Measurements from ENCODE around the gene TAS2R16.

Gene TAS2R16

GRCh38 chr7:122951006-122951405, 44.5 kb downstream of the TAS2R16 start:
- no peak overlapping the region for H3K4me3 ChIP-seq (ENCODE audit: low read length, poor library complexity, severe bottlenecking)
- H3K79me2 ChIP-seq (ENCODE audit: insufficient read depth, low read length): no peaks in the 10 kb centered on the region
- H4K20me1 ChIP-seq (ENCODE audit: insufficient read depth, low read length, poor library complexity, severe bottlenecking): no peaks in the 10 kb centered on the region
- H3K9ac ChIP-seq (ENCODE audit: low read depth, low read length, poor library complexity, severe bottlenecking): no peak overlapping the region
- H3K36me3 ChIP-seq (ENCODE audit: insufficient read depth, low read length): no peaks in the 10 kb centered on the region
- H3K27me3 ChIP-seq (ENCODE audit: insufficient read depth, low read length, poor library complexity, severe bottlenecking): no peaks in the 10 kb centered on the region
- H2AFZ ChIP-seq (ENCODE audit: low read length): no peak overlapping the region
- H3K4me1 ChIP-seq (ENCODE audit: insufficient read depth, low read length, poor library complexity, severe bottlenecking): no peaks in the 10 kb centered on the region
- no peak for TF ChIP-seq CTCF (conservative IDR thresholded peaks at IDR 0.05; ENCODE audit: low read length)
- no peak for TF ChIP-seq EZH2phosphoT487 (IDR thresholded peaks at IDR 0.05; ENCODE audit: borderline replicate concordance)
- H3K9me3 ChIP-seq (ENCODE audit: insufficient read depth, low read depth, low read length): no peaks in the 10 kb centered on the region; the same call in 1 of the 2 replicates
- no peaks in the 10 kb centered on the region for H3F3A ChIP-seq (ENCODE audit: low read depth)
- H3K9me2 ChIP-seq (replicated peaks; ENCODE audit: low read depth, low read length): no peaks in the 10 kb centered on the region
- no peak overlapping the region for H3K4me2 ChIP-seq (ENCODE audit: low read depth, low read length, poor library complexity, severe bottlenecking)

- H3K36me3 ChIP-seq (ENCODE audit: insufficient read depth, low read length): no peaks in the 10 kb centered on the region
- no peak for TF ChIP-seq EZH2phosphoT487 (IDR thresholded peaks at IDR 0.05; ENCODE audit: borderline replicate concordance)
- no peak for TF ChIP-seq CTCF (conservative IDR thresholded peaks at IDR 0.05; ENCODE audit: low read length)
- H3K27me3 ChIP-seq (ENCODE audit: insufficient read depth, low read length, poor library complexity, severe bottlenecking): no peaks in the 10 kb centered on the region
- no peaks in the 10 kb centered on the region for H3K9me2 ChIP-seq (replicated peaks; ENCODE audit: low read depth, low read length)
- no peaks in the 10 kb centered on the region for H3K4me1 ChIP-seq (ENCODE audit: insufficient read depth, low read length, poor library complexity, severe bottlenecking)
- H3K9me3 ChIP-seq (ENCODE audit: insufficient read depth, low read depth, low read length): no peaks in the 10 kb centered on the region
- H3K79me2 ChIP-seq (ENCODE audit: insufficient read depth, low read length): no peaks in the 10 kb centered on the region
- no peak overlapping the region for H3K9ac ChIP-seq (ENCODE audit: low read depth, low read length, poor library complexity, severe bottlenecking)
- H4K20me1 ChIP-seq (ENCODE audit: insufficient read depth, low read length, poor library complexity, severe bottlenecking): no peaks in the 10 kb centered on the region
- no peak overlapping the region for H2AFZ ChIP-seq (ENCODE audit: low read length)
- H3K4me2 ChIP-seq (ENCODE audit: low read depth, low read length, poor library complexity, severe bottlenecking): no peak overlapping the region
- no peak overlapping the region for H3K4me3 ChIP-seq (ENCODE audit: low read length, poor library complexity, severe bottlenecking)
- no peaks in the 10 kb centered on the region for H3F3A ChIP-seq (ENCODE audit: low read depth)
Measured at GRCh38 chr7:122949186-122949585, 46.3 kb downstream of the TAS2R16 start.
